ENCODE results near the gene PDGFD.
A peak's percentile ranks its signal among the peaks of the same experiment; 100 is the strongest.
"Not testable (repeated sequence)": the region's sequence is repeated elsewhere in the genome, so short reads cannot be mapped to it uniquely, and the experiment has no call there.

Gene PDGFD

DNA sequence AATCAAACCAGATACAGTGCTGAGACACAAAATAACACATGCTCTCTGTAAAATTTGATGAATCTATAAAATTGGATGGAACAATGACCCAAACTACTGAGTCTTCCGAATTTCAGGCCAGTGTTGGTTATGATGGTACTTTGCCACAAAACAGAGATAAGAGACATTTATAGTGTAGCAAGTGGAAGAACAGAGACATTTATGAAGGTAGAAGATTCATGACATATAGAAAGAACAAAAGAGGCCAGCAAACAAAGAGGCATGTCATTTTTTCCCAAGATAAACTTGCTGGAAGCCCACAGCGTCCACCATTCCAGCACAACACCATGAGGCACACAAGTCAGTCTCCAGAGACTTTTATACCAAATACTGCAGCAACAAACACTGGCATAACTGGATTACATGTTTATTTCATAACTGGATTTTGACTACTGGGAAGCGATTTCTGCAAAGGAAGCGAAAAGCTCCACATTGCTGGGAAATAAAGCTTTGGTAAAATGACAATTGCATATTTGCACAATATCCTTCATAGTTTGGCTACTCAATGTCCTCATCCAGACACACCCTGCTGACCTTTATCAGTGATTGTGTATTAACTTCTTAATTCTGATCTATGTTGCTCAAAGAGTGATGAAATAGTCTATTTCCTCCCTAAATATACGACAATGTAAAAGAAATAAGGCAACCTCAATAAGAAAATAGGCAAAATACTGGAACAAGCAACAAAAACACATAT is 110.0 kb downstream of the PDGFD start:
- DNase-seq: peak in 1 of 2 donors; percentile 55

- no peak for DNase-seq
These were observed 112.2 kb downstream of the PDGFD start for GRCh38 chr11:104051778-104052177.

DNA sequence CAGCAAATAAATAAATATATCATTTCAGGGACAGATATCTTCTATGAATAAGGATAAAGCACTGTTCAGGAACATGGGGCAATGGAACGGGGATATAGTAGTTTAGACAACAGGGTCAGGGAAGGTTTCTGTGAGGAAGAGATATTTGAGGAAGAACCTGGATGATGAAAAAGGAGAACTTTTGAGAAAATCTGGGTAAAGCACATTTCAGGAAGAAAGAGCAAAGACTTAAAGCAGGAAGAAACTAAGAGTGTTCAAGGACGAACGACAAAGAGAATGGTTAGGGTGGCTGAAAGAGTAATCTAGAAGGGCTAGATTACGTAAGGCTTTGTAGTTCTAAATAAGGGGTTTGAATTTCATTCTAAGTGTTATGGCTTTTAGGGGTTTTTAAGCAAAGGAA is 114.8 kb downstream of the PDGFD start:
- DNase-seq: peak; percentile 6 to 51

DNA sequence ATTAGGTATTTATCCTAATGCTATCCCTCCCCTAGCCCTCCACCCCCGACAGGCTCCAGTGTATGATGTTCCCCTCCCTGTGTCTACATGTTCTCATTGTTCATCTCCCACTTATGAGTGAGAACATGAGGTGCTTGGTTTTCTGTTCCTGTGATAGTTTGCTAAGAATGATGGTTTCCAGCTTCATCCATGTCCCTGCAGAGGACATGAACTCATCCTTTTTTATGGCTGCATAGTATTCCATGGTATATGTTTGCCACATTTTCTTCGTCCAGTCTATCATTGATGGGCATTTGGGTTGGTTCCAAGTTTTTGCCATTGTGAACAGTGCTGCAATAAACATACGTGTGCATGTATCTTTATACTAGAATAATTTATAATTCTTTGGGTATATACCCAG is 117.1 kb downstream of the PDGFD start:
- DNase-seq: not testable (repeated sequence)

DNA sequence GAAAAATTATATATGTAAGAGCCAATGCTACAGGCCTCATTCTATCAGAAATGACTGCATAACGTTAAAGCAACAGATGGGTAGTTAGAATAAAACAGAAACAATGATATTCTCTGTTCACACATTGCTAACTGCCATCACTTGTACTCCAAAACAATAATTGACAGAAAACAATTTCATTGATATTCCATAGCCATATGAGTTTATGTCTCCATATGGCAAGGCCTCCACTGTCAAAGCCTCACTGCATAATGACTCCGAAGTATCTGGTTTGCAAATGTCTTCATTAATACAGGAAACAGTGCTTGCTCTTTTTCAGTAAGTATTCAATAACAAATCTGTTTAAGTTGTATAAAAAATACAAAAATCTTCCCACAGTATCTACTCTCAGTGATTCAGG is 117.6 kb downstream of the PDGFD start:
- DNase-seq: no peak

DNA sequence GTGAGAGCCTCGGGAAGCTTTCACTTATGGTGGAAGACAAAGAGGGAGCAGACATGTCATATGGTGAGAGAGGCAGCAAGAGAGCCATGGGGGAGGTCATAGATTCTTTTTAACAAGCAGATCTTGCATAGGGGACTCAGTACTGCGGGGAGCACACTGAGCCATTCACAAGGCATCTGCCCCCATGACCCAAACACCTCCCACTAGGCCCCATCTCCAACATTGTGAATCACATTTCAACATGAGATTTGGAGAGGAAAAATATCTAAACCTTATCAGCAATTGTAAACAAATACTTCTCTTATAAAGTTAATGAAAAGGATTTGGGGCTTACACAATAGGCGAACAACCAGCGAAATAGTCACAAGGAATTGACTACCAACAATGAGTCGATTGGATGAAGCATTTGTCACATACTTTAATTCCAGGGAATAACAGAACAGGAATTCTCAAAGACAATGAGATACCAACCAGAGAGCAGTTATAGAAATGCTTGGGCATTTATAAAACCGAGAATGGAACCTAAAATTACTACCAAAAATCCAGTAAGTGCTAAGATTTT is 120.2 kb downstream of the PDGFD start:
- DNase-seq: no peak

DNA sequence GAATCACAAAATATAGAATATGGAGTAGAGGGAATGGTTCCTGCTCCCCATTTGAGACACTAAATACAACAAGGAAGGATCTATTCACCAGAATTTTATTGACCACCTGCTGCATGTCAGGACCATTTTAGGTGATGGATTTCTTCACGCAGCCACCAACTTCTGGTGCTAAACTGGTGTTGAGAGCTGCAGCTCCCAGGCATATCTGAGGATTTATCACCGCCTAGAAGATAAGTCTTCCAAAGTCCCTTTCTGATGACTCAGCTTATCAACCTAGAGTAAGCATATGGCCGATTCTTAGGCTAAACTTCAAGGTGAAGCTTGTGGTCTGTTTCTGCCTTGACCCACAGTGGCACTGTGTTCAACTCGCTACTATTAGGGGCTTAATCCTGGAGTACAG is 120.8 kb downstream of the PDGFD start:
- no peak for DNase-seq

DNA sequence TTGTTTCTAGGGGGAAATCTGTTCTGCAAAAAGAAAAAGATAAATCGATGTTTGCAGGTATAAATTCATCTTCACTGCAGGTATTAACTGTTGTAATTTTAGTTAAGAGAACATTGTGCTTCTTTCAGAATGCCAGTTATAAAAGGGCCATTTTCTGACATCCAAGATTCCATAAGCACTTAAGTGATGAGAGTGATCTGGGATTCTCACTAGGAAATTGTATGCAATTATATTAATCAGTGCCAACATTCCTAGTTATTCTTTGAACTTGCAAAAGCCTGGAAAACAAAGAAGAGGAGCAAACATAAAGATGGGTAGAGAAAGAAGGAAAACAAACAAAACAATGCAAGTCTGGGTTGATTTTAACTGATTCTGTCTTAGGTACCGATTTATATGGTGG is 122.2 kb downstream of the PDGFD start:
- DNase-seq: no peak

DNA sequence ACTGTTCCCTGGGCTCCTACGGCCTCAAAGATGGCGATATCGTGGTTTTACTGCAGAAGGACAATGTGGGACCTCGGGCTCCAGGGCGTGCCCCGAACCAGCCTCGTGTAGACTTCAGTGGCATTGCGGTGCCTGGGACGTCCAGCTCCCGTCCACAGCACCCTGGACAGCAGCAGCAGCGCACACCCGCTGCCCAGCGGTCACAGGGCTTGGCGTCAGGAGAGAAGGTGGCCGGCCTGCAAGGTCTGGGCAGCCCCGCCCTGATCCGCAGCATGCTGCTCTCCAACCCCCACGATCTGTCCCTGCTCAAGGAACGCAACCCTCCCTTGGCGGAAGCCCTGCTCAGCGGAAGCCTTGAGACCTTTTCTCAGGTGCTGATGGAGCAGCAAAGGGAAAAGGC is 127.0 kb downstream of the PDGFD start:
- no peak for DNase-seq

DNA sequence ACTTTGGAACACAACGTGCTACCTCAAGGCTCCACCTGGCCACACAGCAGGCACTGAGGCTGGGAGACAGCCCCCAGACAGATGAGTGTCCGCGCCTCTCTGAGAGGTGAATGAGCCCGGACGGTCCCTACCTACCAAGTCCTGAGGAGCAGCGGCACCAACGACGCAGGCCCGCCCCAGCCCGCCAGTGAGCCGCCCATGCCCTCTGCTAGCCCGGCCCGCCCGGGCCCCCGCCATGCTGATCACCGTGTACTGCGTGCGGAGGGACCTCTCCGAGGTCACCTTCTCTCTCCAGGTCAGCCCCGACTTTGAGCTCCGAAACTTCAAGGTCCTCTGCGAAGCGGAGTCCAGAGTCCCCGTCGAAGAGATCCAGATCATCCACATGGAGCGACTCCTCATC is 127.4 kb downstream of the PDGFD start, which contains the start of gene DDI1:
Gene DDI1 (plus strand): TSS at position 53 of the 400 bp plus-strand sequence. CDS start 183 bp downstream, at position 236.
- no peak for DNase-seq

- DNase-seq: no peak
These were observed 130.4 kb downstream of the PDGFD start for GRCh38 chr11:104033561-104033960.

GRCh38 chr11:104033134-104033533 is 130.8 kb downstream of the PDGFD start:
- DNase-seq: no peak

DNA sequence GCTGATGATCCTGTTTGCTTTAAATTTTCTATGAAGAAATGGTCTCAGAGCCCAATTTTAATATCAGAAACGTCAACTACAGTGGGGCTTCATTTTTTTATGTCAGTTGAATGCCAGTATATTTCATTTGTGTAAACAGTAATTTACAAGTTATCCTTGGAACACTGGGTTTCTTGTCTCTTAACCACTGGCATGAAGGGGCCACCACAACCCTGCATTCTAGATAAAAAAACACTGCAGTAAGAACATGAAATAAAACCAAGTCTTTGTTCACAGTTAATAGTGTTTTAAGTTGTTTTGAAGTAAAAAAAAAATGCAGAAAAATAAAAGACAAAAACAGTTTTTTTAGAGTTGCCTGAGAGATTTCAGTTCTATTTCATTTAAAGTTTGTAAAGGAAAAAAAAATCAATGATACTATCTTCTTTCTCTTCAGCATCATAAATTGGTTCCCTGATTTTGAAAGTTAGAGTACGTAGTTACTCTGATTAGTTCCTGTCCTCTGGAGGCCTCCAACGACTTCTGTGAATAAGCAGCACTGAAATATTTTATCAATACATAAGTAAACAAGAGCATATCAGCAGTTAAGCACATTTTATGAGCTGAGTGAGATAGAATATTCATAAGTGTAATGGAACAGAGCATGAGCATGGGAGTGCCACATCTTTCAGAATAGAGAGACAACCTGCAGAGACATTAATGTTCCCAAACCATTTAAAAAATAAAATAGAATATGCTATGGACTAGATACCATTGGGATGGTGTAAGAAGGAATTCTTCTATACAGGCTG is 135.3 kb downstream of the PDGFD start:
- no peak for DNase-seq

DNA sequence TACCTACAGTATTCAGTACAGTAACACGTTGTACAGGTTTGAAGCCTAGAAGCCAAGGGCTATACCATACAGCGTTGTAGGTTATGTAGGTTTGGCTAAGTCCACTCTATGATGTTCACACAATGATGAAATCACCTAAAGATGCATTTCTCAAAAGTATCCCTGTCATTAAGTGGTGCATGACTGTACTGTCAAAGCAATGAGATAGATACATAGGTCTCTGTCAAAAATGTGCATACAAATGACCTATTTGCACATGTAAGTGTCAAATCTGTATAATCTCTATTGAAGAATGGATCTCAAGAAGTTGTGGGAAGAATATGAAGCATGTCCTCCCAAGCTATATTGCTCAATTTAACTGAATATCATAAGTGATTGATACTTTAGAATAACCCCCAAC is 139.4 kb downstream of the PDGFD start:
- no peak for DNase-seq

GRCh38 chr11:104015649-104016415 is 148.1 kb downstream of the PDGFD start:
- no peak for DNase-seq

GRCh38 chr11:104011044-104011443 is 152.9 kb downstream of the PDGFD start:
- no peak for DNase-seq

GRCh38 chr11:104009744-104010143 is 154.2 kb downstream of the PDGFD start:
- no peak for DNase-seq

GRCh38 chr11:104005234-104005855 is 158.6 kb downstream of the PDGFD start:
- no peak for DNase-seq

DNA sequence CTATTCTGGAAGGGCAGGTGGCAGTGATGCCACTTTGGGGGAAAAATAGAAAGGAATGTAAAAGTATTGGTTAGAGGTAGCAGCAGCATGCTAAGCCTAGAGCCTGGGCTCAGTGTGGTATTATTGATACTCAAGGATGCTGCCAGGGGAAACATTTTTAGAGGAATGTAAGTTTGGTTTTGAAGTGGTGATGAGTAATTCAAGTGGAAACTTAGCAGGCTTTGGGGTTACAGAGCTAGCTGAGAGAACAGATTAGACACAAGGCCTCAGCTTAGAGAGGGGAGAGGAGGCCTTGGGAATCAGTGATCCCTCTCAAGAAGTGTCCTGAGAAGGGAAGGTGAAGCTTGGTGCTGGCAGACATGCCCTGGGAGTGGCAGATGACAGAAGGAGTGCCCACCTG is 160.5 kb downstream of the PDGFD start:
- DNase-seq: no peak

GRCh38 chr11:104001561-104002056 is 162.3 kb downstream of the PDGFD start:
- DNase-seq: no peak

DNA sequence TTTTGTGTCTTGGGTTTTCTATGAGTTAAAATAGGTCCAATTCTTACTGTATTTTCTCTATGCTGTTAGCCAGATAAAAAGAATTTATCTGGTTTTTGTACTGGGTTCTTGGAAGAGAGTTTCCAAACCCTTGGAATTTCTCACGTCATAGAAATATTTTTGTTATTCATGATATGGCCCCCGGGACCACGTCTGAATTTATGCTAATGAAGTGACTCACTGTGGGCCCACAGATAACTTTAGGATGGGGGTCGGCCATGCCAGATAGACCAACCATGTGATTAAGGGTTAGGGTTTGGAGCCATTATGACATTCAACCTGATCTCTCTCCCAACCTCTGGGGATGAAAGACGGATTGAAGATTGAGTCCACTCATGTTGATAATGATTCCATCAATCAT is 163.1 kb downstream of the PDGFD start:
- DNase-seq: no peak

- no peak for DNase-seq
These were observed 165.0 kb downstream of the PDGFD start for GRCh38 chr11:103998826-103999508.

Measured in inflammatory macrophage (primary cell).